Stimulated activated CD8-positive, alpha-beta memory T cell treated with anti-CD3 and anti-CD28 coated beads, Interleukin-12 subunit alpha, Interleukin-12 subunit beta, amount 100 ng/mL, for 24 hours (primary cell): ENCODE results near the gene NFIA.

Source experiments
- DNase-seq: peaks from one replicate; pipeline ENCODE4 v3.0.0-alpha.2; 2020; ENCODE audit errors: extremely low read depth

Gene NFIA

GRCh38 chr1:61083807-61084440 lies 1.6 kb downstream of the NFIA start:
- no peak for DNase-seq

DNA sequence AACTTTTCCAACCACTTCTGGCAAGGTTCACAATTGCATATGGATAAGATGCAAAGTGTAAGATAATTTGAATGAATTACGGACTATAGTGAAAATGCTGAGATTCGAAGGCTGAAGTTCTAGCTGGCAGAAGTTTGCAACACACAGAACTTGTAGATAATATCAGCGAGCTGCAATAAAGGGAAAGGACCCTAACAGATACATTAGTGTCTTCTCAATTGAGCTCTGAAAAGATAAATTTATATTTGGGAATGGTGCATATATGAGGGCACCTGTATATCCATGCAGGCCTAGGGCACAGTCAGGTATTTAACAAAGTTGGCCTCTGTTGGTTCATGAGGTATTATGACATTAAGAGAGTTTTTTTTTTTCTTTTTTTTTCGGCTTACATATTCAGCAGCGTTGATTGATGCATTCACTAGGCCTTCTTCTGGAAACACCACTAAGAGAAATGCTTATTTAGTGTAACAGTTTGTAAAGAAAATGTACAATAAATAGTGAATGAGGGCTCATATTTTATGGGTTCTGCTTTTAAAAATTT lies 2.2 kb downstream of the NFIA start:
- no peak for DNase-seq

DNA sequence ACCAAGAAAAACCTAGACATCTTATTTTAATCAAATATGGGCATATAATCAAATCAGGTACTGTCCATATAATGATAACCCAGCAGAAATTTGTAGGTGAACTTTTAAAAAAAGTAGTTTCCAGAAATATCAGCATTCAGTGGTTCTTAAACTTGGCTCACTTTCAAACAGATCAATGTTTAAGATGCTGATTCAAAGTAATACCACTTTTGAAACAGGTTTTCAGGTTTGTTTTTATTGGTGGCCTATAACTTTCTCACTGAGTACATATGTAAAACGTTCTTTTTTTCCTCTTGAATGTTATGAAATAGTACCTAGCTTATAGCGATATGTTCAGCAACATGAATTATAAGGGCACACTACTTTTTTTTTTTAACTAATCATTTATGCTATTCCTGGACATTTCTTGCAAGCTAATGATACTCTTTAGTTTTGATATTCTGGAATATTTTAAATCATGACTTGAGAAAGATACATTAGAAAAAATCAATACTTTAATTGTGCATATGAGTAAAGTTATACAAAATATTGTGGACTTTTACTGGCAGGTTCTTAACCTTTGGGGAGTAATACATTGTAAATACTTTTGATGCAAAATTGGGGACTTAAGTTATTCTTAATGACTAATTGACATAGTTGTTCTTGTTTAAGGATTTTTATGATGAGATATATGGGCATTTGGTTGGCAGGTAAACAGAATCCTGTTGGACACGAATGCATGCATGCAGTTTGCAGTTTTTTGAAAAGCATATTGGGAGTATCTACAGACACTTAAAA lies 3.0 kb downstream of the NFIA start:
- no peak for DNase-seq

- DNase-seq: no peak
These were observed 3.8 kb downstream of the NFIA start for GRCh38 chr1:61085983-61086644.

DNA sequence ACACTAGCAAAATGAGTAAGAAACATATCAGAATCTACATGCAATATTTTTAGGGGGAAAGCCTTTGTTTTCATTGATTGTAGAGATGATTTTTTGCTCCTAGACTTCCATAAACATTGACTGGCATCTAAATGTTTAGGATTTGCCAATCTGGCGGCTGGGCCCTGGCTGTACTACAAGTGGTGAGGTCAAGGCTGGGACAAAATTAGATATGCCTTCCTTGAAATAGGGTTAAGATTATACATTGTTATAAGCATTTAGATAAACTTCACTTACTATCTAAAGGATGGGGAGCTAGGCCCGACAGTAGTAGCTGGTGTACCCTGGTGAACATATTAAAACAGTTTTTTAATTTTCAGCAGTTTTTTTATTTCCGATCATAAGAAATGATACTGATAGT lies 5.2 kb downstream of the NFIA start:
- DNase-seq: no peak

DNA sequence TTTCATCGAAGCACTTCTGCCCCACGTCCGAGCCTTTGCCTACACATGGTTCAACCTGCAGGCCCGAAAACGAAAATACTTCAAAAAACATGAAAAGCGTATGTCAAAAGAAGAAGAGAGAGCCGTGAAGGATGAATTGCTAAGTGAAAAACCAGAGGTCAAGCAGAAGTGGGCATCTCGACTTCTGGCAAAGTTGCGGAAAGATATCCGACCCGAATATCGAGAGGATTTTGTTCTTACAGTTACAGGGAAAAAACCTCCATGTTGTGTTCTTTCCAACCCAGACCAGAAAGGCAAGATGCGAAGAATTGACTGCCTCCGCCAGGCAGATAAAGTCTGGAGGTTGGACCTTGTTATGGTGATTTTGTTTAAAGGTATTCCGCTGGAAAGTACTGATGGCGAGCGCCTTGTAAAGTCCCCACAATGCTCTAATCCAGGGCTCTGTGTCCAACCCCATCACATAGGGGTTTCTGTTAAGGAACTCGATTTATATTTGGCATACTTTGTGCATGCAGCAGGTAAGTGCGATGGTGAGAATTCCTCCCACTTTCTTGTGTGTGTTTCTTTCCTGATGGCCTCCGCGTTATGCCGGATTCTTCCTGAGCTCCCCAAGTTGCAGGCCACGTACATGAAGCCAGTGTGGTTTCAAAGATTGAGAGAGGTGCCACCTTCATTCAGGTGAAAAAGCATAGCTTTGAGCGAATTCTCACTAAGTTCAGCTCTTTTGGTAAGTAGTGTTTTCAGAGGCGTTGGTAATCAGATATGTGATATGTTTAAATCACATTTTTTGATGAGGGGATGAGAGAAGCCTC lies 6.0 kb downstream of the NFIA start:
- no peak for DNase-seq

DNA sequence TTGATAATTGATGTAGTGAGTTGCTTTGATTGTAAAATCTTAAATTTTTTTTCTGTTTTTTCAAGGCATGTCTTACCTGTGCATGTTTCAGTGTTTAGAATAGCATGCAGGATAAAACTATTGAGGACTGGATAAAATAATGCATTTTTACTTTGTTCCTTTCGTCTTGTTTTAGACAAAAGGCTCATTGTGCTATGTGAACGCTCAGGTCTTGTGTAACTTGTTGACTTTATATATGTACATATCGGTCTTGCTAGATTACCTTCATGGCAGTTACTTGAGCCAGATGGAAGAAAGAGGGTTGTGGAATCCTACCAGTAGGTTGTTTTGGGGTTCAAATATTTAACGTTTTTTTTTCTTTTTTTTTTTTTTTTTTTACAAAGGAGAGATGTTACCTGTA lies 7.0 kb downstream of the NFIA start:
- no peak for DNase-seq

DNA sequence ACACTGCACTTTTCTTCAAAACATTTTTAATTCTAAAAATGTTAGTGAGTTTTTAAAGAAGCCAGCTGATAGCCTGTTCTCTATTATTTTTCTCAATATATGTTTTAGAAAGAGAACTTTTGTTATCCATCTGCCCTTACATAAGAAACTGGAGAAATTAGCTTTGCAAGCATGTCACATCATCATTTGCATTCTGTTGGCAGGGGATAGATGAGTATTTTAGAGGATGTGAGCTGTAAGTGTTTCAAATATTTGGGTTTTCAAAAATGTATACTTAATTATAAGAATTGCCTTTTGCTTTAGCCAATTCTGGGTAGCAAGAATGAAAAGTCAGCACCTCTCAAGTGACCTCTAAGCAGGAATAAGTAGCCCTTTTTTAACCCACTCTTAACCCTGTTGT lies 7.4 kb downstream of the NFIA start:
- no peak for DNase-seq

GRCh38 chr1:61090546-61091202 lies 8.3 kb downstream of the NFIA start:
- DNase-seq: no peak

DNA sequence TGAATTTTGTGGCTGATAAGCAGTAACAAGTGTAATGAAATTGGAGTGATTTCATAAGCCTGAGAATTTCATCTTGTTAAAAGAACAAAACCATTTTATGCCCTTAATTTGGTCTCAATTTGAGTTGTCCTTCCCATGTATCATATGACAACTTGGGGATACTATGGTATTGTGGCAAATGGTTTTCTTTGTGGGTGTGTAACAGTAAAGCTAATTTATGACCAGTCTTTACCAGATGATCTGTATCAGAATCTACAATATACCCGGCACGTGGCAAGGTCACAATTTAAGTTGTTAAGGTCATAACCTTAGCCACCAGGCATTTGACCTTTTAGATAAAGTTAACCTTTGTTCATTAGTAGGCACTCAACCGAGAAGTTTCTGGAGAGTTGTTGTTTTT lies 9.1 kb downstream of the NFIA start:
- DNase-seq: no peak

DNA sequence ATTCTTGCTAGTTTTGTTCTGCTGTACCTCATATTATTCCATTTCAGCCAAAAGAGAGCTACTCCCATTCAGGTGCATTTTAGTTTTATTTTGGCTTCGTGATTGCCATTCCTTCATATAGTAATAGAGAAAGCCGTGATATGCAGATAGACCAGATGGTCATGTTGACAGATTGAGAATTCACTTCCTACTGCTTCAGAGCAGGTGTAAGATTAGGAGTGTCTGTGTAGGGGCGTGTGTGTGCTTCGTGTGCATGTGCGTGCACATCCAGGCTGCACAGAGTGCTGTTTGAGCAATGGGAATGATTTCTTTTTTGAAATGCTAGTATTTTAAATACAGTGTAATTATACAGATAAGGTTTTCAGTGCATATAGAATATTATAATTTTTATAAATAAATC lies 10.3 kb downstream of the NFIA start:
- no peak for DNase-seq

DNA sequence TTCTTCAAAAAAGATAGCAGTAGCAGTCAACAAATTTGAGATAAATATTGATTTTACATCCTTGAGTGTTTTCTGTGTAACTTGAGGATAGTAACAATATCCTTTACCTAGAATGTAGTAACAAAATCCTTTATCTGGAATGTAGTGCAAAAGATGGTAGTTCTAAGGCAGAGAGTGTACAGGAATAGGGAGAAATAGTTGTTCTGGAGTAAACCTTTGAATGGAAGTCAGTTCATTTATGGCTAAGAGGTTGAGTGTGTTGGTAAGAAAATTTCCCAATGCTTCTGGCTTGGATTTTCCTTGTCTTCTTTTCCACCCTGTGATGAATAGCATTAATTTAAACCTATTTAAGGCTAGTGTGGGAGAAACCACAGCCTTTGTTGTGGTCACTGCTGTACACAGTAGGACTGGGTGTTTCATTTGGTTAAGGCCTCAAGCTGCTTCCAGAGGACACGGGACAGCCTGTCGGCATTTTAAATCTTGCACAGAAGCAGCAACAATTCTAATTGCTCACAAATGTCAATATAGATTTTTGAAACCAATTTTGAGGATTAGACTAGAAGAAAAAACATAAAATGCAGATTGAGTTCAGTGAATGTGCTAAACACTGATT lies 11.3 kb downstream of the NFIA start:
- DNase-seq: no peak

- DNase-seq: no peak
These were observed 12.5 kb downstream of the NFIA start for GRCh38 chr1:61094677-61095469.

DNA sequence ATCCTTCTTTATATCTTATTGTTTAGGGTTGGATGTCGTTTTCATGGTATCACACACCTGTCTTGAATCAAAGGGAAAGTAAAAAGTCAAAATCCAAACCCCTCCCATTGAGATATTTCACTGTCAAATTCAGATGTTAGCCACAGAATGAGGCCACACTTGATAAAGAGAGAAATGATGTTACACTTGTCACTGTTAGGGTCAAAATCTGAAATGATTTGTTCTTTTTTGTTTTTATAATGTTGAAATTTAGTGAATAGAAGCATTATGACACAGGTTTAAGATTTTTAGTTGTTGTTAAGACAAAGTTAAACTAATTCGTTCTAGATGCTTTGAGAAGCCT lies 13.1 kb downstream of the NFIA start:
- no peak for DNase-seq

DNA sequence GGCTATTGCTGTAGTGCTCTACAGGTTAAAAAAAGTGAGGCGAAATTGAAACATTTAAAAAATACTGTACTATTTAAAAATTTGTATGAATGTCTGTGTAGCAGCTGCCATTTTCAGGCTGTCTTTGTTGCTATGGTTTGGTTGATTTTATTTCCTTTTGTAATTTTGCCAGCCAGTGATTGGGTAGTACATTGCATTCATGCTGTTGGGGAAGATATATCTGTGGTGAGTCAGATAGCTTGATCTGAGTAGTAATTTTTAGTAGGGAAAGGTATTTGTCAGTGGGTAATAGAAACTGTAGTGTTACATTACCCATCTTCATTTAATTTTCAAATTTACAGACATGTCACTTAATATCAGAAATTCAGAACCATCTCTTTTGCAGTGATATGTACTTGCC lies 15.0 kb downstream of the NFIA start:
- DNase-seq: no peak

DNA sequence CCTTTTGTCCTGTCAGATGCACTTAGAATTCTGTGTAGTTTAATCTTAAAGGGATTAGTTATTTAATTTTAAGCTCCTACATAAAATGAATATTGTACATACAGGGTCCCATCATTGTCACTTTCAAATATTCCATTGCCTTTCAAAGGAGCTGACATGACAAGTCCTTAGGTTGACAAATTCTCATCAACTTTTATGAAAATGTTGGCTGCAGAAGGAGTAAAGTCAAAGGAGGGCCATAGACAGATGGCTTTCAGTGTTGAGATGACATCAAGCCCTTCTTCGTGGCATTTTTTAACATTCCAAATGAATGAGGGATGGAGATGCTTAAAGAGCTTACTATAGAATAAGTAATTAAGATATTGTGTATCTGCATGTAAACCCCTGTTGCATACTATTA lies 15.4 kb downstream of the NFIA start:
- DNase-seq: no peak

GRCh38 chr1:61098333-61098732 lies 16.0 kb downstream of the NFIA start:
- DNase-seq: no peak

GRCh38 chr1:61098906-61099437 lies 16.6 kb downstream of the NFIA start:
- DNase-seq: no peak

GRCh38 chr1:61100578-61100977 lies 18.2 kb downstream of the NFIA start:
- DNase-seq: no peak

DNA sequence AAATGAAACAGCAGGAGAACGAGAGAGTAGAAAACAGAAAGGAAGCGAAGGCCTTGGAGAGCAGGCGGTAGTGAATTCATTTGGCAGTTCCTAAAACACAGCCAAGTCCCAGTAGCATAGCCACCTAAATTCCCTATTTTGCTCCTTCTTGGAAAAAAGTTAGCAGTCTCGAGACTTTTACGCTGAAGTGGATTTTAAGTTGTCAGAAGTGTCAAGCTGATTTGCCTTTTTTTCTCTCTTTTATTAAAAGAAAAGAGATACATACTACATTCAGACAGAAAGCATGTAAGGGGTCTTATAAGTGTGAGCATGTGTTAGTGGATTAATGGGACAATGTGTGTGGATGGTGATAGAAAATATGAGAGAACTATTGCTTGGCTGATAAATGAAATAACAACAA lies 19.2 kb downstream of the NFIA start:
- no peak for DNase-seq
